22Rv1 (cell line): ENCODE results near the gene C20orf96.
A peak's percentile ranks its signal among the peaks of the same experiment; 100 is the strongest.

ENCODE experiments used
- H3K27ac ChIP-seq: fragments of 450-650 bp; 2 replicates; pipeline ENCODE4 v1.5.1; 2017
- CTCF ChIP-seq: fragments of 450-650 bp; IDR thresholded peaks from 2 replicates; pipeline ENCODE4 v1.5.1; 2017; ENCODE audit warnings: mild to moderate bottlenecking
- ZFX ChIP-seq: fragments of 450-650 bp; IDR thresholded peaks from 2 replicates; pipeline ENCODE4 v1.6.1; 2017; ENCODE audit warnings: antibody characterized with exemption, borderline replicate concordance

The C20orf96 gene

GRCh38 chr20:328027-328974 lies 37.8 kb upstream of the C20orf96 start:
- no peak for TF ChIP-seq CTCF
- TF ChIP-seq ZFX, result no peak
- peak overlapping the region; percentile 39 for H3K27ac ChIP-seq

GRCh38 chr20:327186-328026 lies 36.9 kb upstream of the C20orf96 start:
- no peak for TF ChIP-seq ZFX
- no peak for TF ChIP-seq CTCF
- peak overlapping the region; percentile 88; the same call in 1 of the 2 replicates for H3K27ac ChIP-seq

GRCh38 chr20:326645-327185 lies 36.2 kb upstream of the C20orf96 start:
- H3K27ac ChIP-seq, result peak overlapping the region; percentile 88
- TF ChIP-seq CTCF (no peak), ZFX (no peak)

GRCh38 chr20:325889-326644 lies 35.5 kb upstream of the C20orf96 start:
- TF ChIP-seq CTCF, result 0 out of 2 replicates have a peak, but pooled peaks have one; percentile 4
- no peak for TF ChIP-seq ZFX
- H3K27ac ChIP-seq, result peak overlapping the region; percentile 88

GRCh38 chr20:325045-325888 lies 34.7 kb upstream of the C20orf96 start, which contains the start of gene SOX12:
Gene SOX12, plus strand, starts transcription at chr20:325552. Its CDS starts 373 bp downstream, at chr20:325925.
- peak within 1 kb of the TSS; percentile 88 for H3K27ac ChIP-seq
- TF ChIP-seq CTCF (no peak), ZFX (no peak)
